Tibial artery (tissue), 4 donors: ENCODE data around the gene NRXN2.
A peak's percentile ranks its signal among the peaks of the same experiment; 100 is the strongest.

Source experiments
- DNase-seq, 2 donors: peaks; one replicate each; pipeline ENCODE4 v3.0.0-alpha.2; 2019
- H3K27ac ChIP-seq, 2 donors: fragments of 200-600 bp; sonication (generic) in 1 of 2; 1 replicate in 1 of 2; 2 replicates in 1 of 2; pipeline ENCODE4 v1.5.1; 2018 to 2019; ENCODE audit warnings: mild to moderate bottlenecking in 1 of 2
- H3K27me3 ChIP-seq, 2 donors: fragments of 200-600 bp; sonication (generic) in 1 of 2; one replicate each; pipeline versions ENCODE4 v1.5.1 to v1.6.0; 2016 to 2019
- H3K36me3 ChIP-seq, 3 donors: fragments of 200-600 bp; sonication (generic) in 2 of 3; one replicate each; pipeline ENCODE4 v1.5.1; 2016 to 2019; ENCODE audit warnings: mild to moderate bottlenecking in 2 of 3
- H3K4me1 ChIP-seq, 4 donors: fragments of 200-600 bp; sonication (generic) in 2 of 4; 1 replicate in 3 of 4; 2 replicates in 1 of 4; pipeline ENCODE4 v1.5.1; 2016 to 2019
- H3K4me3 ChIP-seq, 2 donors: fragments of 200-600 bp; sonication (generic) in 1 of 2; 1 replicate in 1 of 2; 2 replicates in 1 of 2; pipeline ENCODE4 v1.5.1; 2018 to 2019; ENCODE audit warnings: mild to moderate bottlenecking in 2 of 2
- H3K9me3 ChIP-seq, 3 donors: fragments of 200-600 bp; sonication (generic) in 1 of 3; one replicate each; pipeline ENCODE4 v1.5.1; 2016 to 2019
- CTCF ChIP-seq, 2 experiments: fragments of 200-600 bp in 1 of 2; fragments of 450-650 bp in 1 of 2; IDR thresholded peaks; one replicate each; pipeline ENCODE4 v1.5.1; 2017 to 2019; ENCODE audit warnings: antibody characterized with exemption in 2 of 2, mild to moderate bottlenecking in 1 of 2, moderate library complexity in 1 of 2
- intact Hi-C: fragments of 100-400 bp; cut with DNase I; formaldehyde crosslinking; loops from one replicate; pipeline ENCODE4 v1.15.0; 2023; ENCODE audit warnings: low total_unique reads

Gene NRXN2

GRCh38 chr11:64764753-64765152 is 41.8 kb upstream of the NRXN2 start:
- peaks cover 7 to 66% (median 50%) of the 10 kb centered on the region in 4 donors for H3K4me1 ChIP-seq
- intact Hi-C loops, result no loop called here
- peak in 1 of 2 donors; percentile 9 for DNase-seq
- H3K4me3 ChIP-seq, result no peak overlapping the region
- H3K27ac ChIP-seq, result peak overlapping the region; percentile 61 to 93
- H3K27me3 ChIP-seq, result no peaks in the 10 kb centered on the region
- TF ChIP-seq CTCF (IDR thresholded peaks at IDR 0.05), result no peak
- no peaks in the 10 kb centered on the region for H3K9me3 ChIP-seq
- peaks cover 61 to 74% (median 66%) of the 10 kb centered on the region in 3 donors for H3K36me3 ChIP-seq

- Histone ChIP-seq H3K27me3 (no peaks in the 10 kb centered on the region), H3K4me1 (peaks cover 8 to 72% (median 56%) of the 10 kb centered on the region in 4 donors), H3K36me3 (peaks cover 55 to 68% (median 60%) of the 10 kb centered on the region in 3 donors), H3K27ac (peak overlapping the region; percentile 61 to 93), H3K9me3 (no peaks in the 10 kb centered on the region), H3K4me3 (no peak overlapping the region)
- intact Hi-C loops, result no loop called here
- TF ChIP-seq CTCF (IDR thresholded peaks at IDR 0.05), result no peak
- peak; percentile 16 to 63 for DNase-seq
Observed at GRCh38 chr11:64764040-64764611, 41.1 kb upstream of the NRXN2 start.

- intact Hi-C loops, result no loop called here
- H3K9me3 ChIP-seq, result no peaks in the 10 kb centered on the region
- H3K27ac ChIP-seq, result peak overlapping the region; percentile 61 to 93
- DNase-seq, result peak in 1 of 2 donors; percentile 63
- no peak overlapping the region for H3K4me3 ChIP-seq
- TF ChIP-seq CTCF (IDR thresholded peaks at IDR 0.05), result no peak
- peaks cover 8 to 77% (median 61%) of the 10 kb centered on the region in 4 donors for H3K4me1 ChIP-seq
- H3K27me3 ChIP-seq, result no peaks in the 10 kb centered on the region
- H3K36me3 ChIP-seq, result peaks cover 50 to 63% (median 55%) of the 10 kb centered on the region in 3 donors
Observed at GRCh38 chr11:64763526-64764039, 40.6 kb upstream of the NRXN2 start.

GRCh38 chr11:64762674-64763525 is 39.9 kb upstream of the NRXN2 start:
- intact Hi-C loops, result no loop called here
- H3K9me3 ChIP-seq, result no peaks in the 10 kb centered on the region
- peak in 1 of 2 donors; percentile 19 for DNase-seq
- TF ChIP-seq CTCF (IDR thresholded peaks at IDR 0.05), result no peak
- H3K4me1 ChIP-seq, result peaks cover 8 to 80% (median 61%) of the 10 kb centered on the region in 4 donors
- peak overlapping the region; percentile 61 to 93 for H3K27ac ChIP-seq
- H3K4me3 ChIP-seq, result no peak overlapping the region
- no peaks in the 10 kb centered on the region for H3K27me3 ChIP-seq
- peaks cover 43 to 56% (median 48%) of the 10 kb centered on the region in 3 donors for H3K36me3 ChIP-seq

- Histone ChIP-seq H3K27me3 (no peaks in the 10 kb centered on the region), H3K27ac (peak overlapping the region; percentile 86 to 93), H3K9me3 (no peaks in the 10 kb centered on the region), H3K4me3 (no peak overlapping the region), H3K36me3 (peaks cover 37 to 50% (median 42%) of the 10 kb centered on the region in 3 donors), H3K4me1 (peaks cover 8 to 74% (median 59%) of the 10 kb centered on the region in 4 donors)
- intact Hi-C loops, result no loop called here
- no peak for DNase-seq
- TF ChIP-seq CTCF (IDR thresholded peaks at IDR 0.05), result no peak
Observed at GRCh38 chr11:64762277-64762673, 39.3 kb upstream of the NRXN2 start.
